A204.1 (cell line): ENCODE results near the gene SEC22A.

Experiments
- FAIRE-seq: peaks from 2 replicates; lab custom pipeline; 2012; peaks lifted over from hg19 to GRCh38; lab: Jason Lieb, UNC

The SEC22A gene

GRCh38 chr3:123289391-123290106, 87.8 kb downstream of the SEC22A start:
- no peak for FAIRE-seq

- FAIRE-seq = no peak
Observed at GRCh38 chr3:123290107-123290930, 88.6 kb downstream of the SEC22A start.

- no peak for FAIRE-seq
Observed at GRCh38 chr3:123290962-123291361, 89.2 kb downstream of the SEC22A start.

GRCh38 chr3:123291404-123291803, 89.7 kb downstream of the SEC22A start:
- no peak for FAIRE-seq

GRCh38 chr3:123292321-123293310, 90.9 kb downstream of the SEC22A start:
- FAIRE-seq = no peak

DNA sequence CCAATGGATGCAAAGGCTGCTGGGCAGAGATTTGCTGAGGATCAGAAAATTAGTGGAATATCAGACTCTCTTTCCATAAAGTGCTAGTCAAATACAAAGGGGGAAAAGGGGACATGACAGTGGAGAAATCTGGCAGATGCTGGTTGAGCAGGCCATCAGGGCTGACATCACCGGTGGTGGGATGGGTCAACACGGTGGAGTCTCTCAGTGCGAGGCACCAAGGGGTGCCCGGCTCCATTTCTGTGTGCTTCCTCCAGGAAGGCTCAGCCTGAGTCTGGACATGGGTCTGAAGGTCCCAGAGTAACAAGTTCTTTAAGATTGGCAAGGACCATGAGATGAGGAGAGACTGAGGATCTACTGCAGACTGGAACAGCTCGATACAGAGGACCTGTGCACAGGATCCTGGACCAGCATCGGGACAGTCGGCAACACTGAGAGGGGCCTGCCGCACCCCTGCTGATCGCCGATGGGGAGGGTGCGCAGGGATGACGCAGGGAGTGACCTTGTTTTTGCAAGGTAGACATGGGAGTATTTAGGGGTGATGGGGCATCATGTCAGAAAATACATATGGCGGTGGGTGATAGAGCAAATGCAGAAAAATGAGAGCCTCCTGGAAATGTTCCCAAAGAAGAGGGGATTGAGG, 92.7 kb downstream of the SEC22A start:
- FAIRE-seq = no peak

DNA sequence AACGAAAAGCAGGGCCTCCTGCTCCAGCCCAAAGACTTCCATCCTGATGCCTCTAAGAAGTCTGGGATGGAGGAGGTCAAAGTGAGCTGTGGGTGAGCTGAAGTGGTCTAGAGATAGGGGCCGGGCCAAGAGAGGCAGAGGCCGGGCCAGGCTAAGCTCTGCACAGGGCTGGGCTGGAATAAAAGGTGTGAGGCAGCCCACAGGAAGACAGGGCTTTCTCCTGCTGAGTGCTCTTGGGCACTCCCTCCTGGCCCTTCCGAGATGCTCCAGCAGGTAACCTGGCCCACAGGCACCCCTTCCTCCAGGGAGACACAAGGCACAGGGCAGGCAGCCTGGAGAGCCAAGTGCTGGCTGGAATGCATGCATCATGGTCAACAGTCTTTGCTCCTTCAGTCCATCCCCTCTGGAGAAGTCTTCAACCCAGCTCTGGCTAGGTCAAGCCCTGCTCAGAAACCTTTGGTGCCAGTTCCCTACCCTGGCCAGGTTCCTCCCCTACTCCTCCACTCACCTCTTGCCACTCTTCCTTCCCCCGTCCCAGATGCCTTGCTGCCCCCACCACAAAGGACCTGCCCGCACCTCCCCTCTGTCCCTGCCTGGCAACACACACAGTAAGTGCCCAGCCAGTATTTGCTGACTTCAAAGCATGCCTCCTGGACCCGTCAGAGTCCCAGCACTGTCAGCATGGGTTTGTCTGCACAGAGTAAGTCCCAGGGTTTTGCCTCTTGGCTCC, 93.6 kb downstream of the SEC22A start:
- FAIRE-seq = no peak

DNA sequence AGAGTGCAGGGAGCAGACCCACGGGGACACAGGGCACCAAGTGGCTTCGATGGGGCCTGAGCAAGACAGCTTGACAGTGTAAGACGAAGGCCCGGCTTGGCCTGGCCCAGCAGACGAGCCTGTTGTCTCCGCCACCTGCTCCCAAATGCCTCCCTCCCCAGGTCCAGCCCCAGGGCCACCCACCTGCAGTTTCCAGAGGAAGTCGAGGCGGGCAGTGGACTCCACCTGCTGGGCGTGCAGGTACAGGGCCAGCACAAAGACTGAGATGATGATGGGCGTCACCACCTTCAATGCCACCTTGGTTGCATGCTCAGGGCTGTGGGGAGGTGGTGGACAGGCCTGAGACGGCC, 94.1 kb downstream of the SEC22A start:
- FAIRE-seq = no peak

GRCh38 chr3:123296261-123296660, 94.5 kb downstream of the SEC22A start:
- FAIRE-seq = no peak

DNA sequence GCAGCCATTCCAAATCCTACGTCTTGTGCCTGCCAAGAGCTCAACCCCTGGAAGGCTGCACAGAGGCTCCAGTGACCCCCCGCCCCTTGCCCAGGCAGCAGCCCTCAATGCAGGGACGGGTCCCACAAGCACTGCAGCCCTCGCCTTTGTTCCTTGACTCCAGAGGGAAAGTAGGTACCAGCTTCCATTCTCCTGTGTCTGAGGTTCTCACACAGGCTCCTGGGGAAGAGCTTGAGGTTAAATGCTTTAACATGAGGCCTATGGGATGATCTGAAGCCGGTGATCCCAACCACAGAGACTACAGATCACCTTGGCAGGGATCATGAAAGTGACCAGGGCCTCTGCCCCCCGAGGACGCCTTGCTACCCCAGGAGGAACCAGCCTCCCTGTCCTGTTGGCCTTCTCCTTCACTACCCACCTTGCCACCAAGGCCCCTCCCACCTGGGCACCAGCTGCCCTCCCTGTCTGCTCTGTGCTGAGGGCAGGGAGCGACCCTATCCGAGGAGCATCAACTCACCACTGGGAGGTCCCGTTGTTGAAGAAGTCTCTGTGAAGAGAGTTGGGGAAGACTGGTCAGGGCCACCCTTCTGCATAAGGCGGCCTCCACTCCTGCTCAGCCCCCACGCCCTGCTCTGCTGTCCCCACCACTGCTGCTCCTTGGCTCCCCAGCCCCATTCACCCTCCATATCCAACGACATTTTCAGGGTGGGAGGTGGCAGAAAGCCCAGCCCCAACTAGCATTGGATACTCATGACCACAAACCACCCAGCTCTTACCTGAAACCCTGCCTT, 95.3 kb downstream of the SEC22A start:
- no peak for FAIRE-seq

DNA sequence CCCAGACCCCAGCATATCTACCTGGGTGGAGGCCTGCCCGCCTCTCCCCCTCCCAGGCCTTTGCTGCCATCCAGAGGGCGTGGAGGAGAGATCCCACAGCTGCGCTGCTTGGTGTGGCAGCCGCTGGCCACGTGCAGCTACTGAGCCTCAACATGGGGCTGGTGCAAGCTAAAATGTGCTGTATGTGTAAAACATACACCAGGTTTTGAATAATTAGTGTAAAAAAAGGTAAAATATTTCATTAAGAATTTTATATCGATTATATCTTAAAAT, 95.8 kb downstream of the SEC22A start:
- FAIRE-seq = no peak

GRCh38 chr3:123298903-123299302, 97.2 kb downstream of the SEC22A start:
- no peak for FAIRE-seq

DNA sequence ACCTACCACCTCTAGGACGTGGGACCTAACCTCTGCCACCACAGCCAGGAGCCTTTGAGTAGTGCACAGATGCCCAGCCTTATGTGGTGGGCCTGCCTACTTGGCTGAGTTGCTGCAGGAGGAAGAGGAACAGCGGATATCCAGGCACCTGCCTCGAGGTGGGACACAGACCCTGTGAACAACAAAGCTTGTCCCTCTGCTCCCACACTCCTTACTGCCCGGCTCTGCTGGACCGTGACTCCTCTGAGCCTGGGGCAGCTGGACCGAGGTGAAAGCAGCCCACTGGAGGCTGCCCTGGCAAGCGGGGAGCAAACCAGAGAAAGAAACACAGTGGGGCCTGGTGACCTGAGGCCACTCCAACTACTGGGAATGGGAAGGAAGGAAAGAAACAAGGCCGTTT, 97.8 kb downstream of the SEC22A start:
- no peak for FAIRE-seq

GRCh38 chr3:123300056-123300455, 98.3 kb downstream of the SEC22A start:
- FAIRE-seq = no peak

DNA sequence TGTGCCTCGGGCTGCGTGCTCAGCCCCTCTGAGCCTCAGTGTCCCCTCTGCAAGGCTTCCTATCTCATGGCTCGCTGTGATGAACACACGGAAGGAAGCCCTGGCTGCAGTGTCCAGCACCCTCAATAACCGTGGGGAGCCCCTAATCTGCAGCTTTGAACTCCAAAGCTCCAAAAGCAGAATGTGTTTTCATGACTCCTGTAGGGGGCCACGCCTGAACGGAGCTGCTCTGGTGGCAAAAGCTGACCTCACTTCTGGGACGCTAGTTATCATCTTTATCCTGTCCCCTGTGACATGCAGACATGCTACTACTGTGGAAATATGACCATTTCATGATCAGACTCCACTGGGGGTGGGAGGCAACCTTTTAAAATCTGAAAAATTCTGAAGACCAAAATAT, 98.8 kb downstream of the SEC22A start:
- no peak for FAIRE-seq

GRCh38 chr3:123301331-123302184, 99.8 kb downstream of the SEC22A start:
- no peak for FAIRE-seq

DNA sequence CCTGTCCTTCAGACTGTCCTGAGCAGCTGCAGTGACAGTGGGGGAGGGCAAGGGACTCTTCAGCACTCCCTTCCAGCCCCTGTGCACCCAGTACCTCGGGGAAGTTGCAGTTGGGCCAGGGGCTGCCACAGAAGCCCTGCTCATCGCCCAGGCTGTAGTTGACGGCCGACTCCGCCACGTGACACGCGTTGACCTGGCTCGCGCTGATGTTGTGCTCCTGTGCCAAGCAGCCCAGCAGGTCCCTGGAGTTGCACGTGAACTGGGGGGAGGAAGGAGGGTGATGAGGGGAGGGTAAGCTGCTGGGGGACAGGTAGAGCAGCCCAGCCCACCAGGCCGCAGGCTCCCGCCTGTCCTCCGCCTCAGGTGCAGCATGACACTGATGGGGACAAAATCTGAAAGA, 101.2 kb downstream of the SEC22A start:
- FAIRE-seq = no peak

DNA sequence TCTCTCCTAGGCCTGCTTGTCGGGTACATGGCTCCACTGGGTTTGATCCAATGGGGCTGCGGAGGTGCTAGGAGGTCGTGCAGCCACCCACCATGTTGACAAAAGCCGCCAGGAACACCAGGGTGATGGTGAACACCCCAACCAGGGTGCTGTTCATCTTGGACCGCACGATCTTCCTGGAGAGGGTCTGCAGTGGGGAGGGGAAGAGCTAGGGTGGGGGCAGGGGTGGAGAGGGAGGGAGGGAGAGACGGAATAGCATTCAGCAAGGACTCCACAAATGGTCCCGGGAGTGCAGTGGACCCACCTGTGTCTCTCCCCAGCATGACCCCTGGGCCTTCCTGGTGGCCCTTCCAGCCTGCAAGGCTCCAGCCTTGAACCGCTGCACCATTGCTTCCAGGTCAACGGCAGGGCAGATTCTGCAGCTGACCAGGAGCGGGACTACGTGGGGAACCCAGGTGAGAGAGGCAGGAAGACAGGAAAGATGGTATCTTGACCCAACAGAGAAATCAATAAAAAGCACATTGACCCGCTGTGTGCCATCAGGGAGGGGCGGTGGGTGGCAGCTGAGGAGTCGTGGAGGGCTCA, 102.3 kb downstream of the SEC22A start:
- FAIRE-seq = no peak

DNA sequence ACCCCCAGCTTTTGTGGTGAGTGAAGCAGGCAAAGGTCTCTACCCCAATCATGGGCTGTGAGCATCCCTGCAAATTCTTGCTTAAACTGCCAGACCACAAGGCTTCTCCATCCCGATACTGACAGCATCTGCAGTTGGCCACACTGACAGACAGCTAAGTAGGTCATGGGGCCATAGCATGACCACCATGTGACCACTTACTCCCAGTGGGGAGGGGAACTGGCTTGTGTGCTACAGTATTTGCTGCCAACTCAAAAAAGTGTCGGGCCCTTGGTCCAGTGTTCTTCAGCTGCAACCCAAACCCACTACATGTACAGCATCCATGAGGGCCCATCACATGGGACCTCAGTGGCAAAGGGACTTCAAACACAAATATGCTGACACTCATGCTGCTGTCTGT, 103.4 kb downstream of the SEC22A start:
- no peak for FAIRE-seq

DNA sequence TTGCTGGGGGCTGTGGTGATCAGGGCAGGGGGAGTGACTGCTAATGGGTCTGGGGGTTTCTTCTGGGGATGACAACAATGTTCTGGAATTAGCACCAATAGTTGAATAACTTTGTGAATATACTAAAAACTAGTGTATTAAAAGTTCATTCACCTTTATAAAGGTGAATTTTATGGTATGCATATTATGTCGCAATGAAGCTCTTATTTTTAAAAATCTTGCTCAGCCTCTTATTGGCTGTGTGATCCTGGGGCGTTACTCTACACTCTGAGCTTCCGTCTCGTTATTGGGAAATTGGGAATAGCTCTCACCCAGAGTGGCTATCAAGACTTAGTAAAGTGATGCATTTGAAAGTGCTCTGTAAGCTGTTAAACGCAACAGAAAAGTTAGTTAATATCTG, 105.3 kb downstream of the SEC22A start:
- no peak for FAIRE-seq
